Measurements from ENCODE around the gene FABP3. TPM values are rescaled to one million over a fixed set of nuclear protein-coding genes. Genes with fewer than 3 reads are reported as not detected.
"Not testable (repeated sequence)": the region's sequence is repeated elsewhere in the genome, so short reads cannot be mapped to it uniquely, and the experiment has no call there.

The FABP3 gene
- total and polyA plus RNA-seq, 2 donors (not counting 3 experiments of a cell fraction or from before 2014, with no cell fraction given), result 0.84 to 2.6 TPM

DNA sequence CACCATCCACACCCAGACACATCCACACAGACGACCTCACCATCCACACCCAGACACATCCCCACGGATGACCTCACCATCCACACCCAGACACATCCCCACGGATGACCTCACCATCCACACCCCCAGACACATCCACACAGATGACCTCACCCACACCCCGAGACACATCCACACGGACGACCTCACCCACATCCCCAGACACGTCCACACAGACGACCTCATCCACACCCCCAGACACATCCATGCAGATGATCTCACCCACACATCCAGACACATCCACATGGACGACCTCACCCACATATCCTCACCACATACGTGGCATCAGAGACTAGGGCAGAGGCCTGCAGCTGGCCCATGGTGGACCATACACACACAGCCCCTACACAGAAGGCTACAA, 14.7 kb upstream of the FABP3 start:
- FAIRE-seq, result no peak

DNA sequence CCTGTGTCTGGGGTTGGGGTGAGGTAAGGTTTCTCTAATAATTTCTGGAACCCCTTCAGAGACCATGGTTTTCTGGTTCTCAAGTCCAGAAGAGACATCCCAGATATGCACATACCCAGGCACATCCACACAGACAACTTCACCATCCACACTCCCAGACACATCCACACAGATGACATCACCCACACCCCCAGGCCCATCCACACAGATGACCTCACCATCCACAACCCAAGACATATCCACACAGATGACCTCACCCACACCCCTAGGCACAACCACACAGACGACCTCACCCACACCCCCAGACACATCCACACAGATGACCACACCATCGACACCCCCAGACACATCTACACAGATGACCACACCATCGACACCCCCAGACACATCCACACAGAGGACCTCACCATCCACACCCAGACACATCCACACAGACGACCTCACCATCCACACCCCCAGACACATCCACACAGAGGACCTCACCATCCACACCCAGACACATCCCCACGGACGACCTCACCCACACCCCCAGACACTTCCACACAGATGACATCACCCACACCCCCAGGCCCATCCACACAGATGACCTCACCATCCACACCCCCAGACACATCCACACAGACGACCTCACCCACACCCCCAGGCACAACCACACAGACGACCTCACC, 13.8 kb upstream of the FABP3 start:
- H2AFZ ChIP-seq (ENCODE audit: low read depth, low read length); BruUV-seq (replicated peaks); CTCF ChIA-PET; dilution Hi-C loops (cut with MboI; ENCODE audit: extremely low pct_ligation_motif_present, low sequenced_read_pairs); H3K4me2 ChIP-seq (ENCODE audit: insufficient read depth, low read length); H3K36me3 ChIP-seq (ENCODE audit: control insufficient read depth in 2 of 2, extremely low read depth in 1 of 2, insufficient read depth in 2 of 2, low read length in 2 of 2); intact Hi-C loops (cut with micrococcal nuclease); H3K9ac ChIP-seq (replicated peaks; ENCODE audit: extremely low read depth, insufficient read depth, low read length); H3K79me2 ChIP-seq (ENCODE audit: control insufficient read depth, insufficient read depth, low read length); FAIRE-seq; H3K4me1 ChIP-seq (ENCODE audit: control insufficient read depth, extremely low read depth, insufficient read depth, low read length); H3K27me3 ChIP-seq (ENCODE audit: control insufficient read depth in 2 of 2, insufficient read depth in 2 of 2, low read length in 2 of 2); DNase-seq (ENCODE audit: low read depth, low spot score); H3K27ac ChIP-seq (ENCODE audit: insufficient read depth, low read depth, low read length); H3K9me1 ChIP-seq (replicated peaks; ENCODE audit: control insufficient read depth, extremely low read depth, insufficient read depth, low read length); POLR2A ChIA-PET; H3K4me3 ChIP-seq (replicated peaks in 1 of 3; ENCODE audit: insufficient read depth in 1 of 3, low read depth in 1 of 3, low read length in 3 of 3); H4K20me1 ChIP-seq (replicated peaks; ENCODE audit: control insufficient read depth, extremely low read depth, insufficient read depth, low read length); H3K9me3 ChIP-seq (replicated peaks; ENCODE audit: control insufficient read depth, insufficient read depth, low read length): not testable (repeated sequence)
- TF ChIP-seq JUN (IDR thresholded peaks at IDR 0.05; ENCODE audit: borderline replicate concordance, insufficient read depth, insufficient read length, low read depth), result peak; percentile 24

More for the DNA sequence above, 14.7 kb upstream of the FABP3 start:
- intact Hi-C loops (cut with micrococcal nuclease), result no loop called here
- POLR2A ChIA-PET, result no interaction called here
- no peaks in the 10 kb centered on the region for H3K36me3 ChIP-seq (ENCODE audit: control insufficient read depth in 2 of 2, extremely low read depth in 1 of 2, insufficient read depth in 2 of 2, low read length in 2 of 2)
- no peak for DNase-seq (ENCODE audit: low read depth, low spot score)
- no peak overlapping the region for H3K27ac ChIP-seq (ENCODE audit: insufficient read depth, low read depth, low read length)
- H3K9me1 ChIP-seq (replicated peaks; ENCODE audit: control insufficient read depth, extremely low read depth, insufficient read depth, low read length), result no peaks in the 10 kb centered on the region
- no peak overlapping the region for H3K9ac ChIP-seq (replicated peaks; ENCODE audit: extremely low read depth, insufficient read depth, low read length)
- TF ChIP-seq, protein P1, sequence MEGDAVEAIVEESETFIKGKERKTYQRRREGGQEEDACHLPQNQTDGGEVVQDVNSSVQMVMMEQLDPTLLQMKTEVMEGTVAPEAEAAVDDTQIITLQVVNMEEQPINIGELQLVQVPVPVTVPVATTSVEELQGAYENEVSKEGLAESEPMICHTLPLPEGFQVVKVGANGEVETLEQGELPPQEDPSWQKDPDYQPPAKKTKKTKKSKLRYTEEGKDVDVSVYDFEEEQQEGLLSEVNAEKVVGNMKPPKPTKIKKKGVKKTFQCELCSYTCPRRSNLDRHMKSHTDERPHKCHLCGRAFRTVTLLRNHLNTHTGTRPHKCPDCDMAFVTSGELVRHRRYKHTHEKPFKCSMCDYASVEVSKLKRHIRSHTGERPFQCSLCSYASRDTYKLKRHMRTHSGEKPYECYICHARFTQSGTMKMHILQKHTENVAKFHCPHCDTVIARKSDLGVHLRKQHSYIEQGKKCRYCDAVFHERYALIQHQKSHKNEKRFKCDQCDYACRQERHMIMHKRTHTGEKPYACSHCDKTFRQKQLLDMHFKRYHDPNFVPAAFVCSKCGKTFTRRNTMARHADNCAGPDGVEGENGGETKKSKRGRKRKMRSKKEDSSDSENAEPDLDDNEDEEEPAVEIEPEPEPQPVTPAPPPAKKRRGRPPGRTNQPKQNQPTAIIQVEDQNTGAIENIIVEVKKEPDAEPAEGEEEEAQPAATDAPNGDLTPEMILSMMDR (IDR thresholded peaks at IDR 0.05; ENCODE audit: extremely low read depth in 1 of 2, insufficient read depth in 1 of 2, low read depth in 1 of 2, low read length in 2 of 2), result no peak
- peak; percentile 19 for TF ChIP-seq JUN (IDR thresholded peaks at IDR 0.05; ENCODE audit: borderline replicate concordance, insufficient read depth, insufficient read length, low read depth)
- dilution Hi-C loops (cut with MboI; ENCODE audit: extremely low pct_ligation_motif_present, low sequenced_read_pairs), result no loop called here
- BruUV-seq (replicated peaks), result no TSS peak
- H3K4me2 ChIP-seq (ENCODE audit: insufficient read depth, low read length), result no peak overlapping the region
- H3K9me3 ChIP-seq (replicated peaks; ENCODE audit: control insufficient read depth, insufficient read depth, low read length), result no peaks in the 10 kb centered on the region
- H3K79me2 ChIP-seq (ENCODE audit: control insufficient read depth, insufficient read depth, low read length), result no peaks in the 10 kb centered on the region
- H3K27me3 ChIP-seq (ENCODE audit: control insufficient read depth in 2 of 2, insufficient read depth in 2 of 2, low read length in 2 of 2), result no peaks in the 10 kb centered on the region
- no peak overlapping the region for H3K4me3 ChIP-seq (replicated peaks in 1 of 3; ENCODE audit: insufficient read depth in 1 of 3, low read depth in 1 of 3, low read length in 3 of 3)
- no peaks in the 10 kb centered on the region for H4K20me1 ChIP-seq (replicated peaks; ENCODE audit: control insufficient read depth, extremely low read depth, insufficient read depth, low read length)
- CTCF ChIA-PET, result no interaction called here
- H3K4me1 ChIP-seq (ENCODE audit: control insufficient read depth, extremely low read depth, insufficient read depth, low read length), result no peaks in the 10 kb centered on the region
- no peak overlapping the region for H2AFZ ChIP-seq (ENCODE audit: low read depth, low read length)
